ENCODE measurements around the gene FADS1. TPM values are rescaled to one million over a fixed set of nuclear protein-coding genes. Genes with fewer than 3 reads are reported as not detected.

The FADS1 gene
- total and polyA plus RNA-seq, 4 donors = 11.8 to 61.1 (median 32.0) TPM

- no peaks in the 10 kb centered on the region for H3K4me1 ChIP-seq (ENCODE audit: control insufficient read depth in 1 of 2, insufficient read depth in 2 of 2, low read length in 2 of 2)
- intact Hi-C loops (cut with DNase I) = loop anchor here (2.0 to 10.0 kb wide), 9 partner anchors 76 to 519 kb away; partner anchors contain the start of gene INCENP (in 1 of the 2)
- 91% methylated on average over 18 of the region's 18 CpGs for WGBS, 2 donors
These were observed 20.8 kb downstream of the FADS1 start for GRCh38 chr11:61795876-61796526.

GRCh38 chr11:61795459-61795858, 21.3 kb downstream of the FADS1 start:
- intact Hi-C loops (cut with DNase I) = loop anchor here (5.0 to 10.0 kb wide), 8 partner anchors 77 to 519 kb away; partner anchors contain the start of gene INCENP (in 1 of the 2)
- H3K36me3 ChIP-seq (ENCODE audit: control insufficient read depth in 1 of 2, insufficient read depth in 2 of 2, low read length in 1 of 2) = no peaks in the 10 kb centered on the region
- H3K27me3 ChIP-seq (ENCODE audit: control insufficient read depth in 1 of 2, insufficient read depth in 2 of 2, low read length in 1 of 2) = no peaks in the 10 kb centered on the region
- no peak for ATAC-seq (ENCODE audit: low FRiP score)
- DNase-seq = peak in 1 of 2 donors; percentile 45
- WGBS, 2 donors = 86 to 89% methylated on average over 12 of the region's 12 CpGs
- H3K27ac ChIP-seq (ENCODE audit: low read depth in 1 of 2, low read length in 2 of 2) = no peak overlapping the region
- H3K9me3 ChIP-seq (ENCODE audit: control insufficient read depth, low read length) = no peaks in the 10 kb centered on the region
- no peak overlapping the region for H3K4me3 ChIP-seq (ENCODE audit: low read length in 2 of 2)
- no peaks in the 10 kb centered on the region for H3K4me1 ChIP-seq (ENCODE audit: control insufficient read depth in 1 of 2, insufficient read depth in 2 of 2, low read length in 2 of 2)

More at GRCh38 chr11:61795876-61796526, 20.8 kb downstream of the FADS1 start:
- ATAC-seq (ENCODE audit: low FRiP score) (no peak), DNase-seq (peak; percentile 33 to 69)
- Histone ChIP-seq H3K27ac (ENCODE audit: low read depth in 1 of 2, low read length in 2 of 2) (no peak overlapping the region), H3K36me3 (ENCODE audit: control insufficient read depth in 1 of 2, insufficient read depth in 2 of 2, low read length in 1 of 2) (no peaks in the 10 kb centered on the region), H3K9me3 (ENCODE audit: control insufficient read depth, low read length) (no peaks in the 10 kb centered on the region), H3K27me3 (ENCODE audit: control insufficient read depth in 1 of 2, insufficient read depth in 2 of 2, low read length in 1 of 2) (no peaks in the 10 kb centered on the region), H3K4me3 (ENCODE audit: low read length in 2 of 2) (no peak overlapping the region)

GRCh38 chr11:61794579-61794978, 22.2 kb downstream of the FADS1 start:
- intact Hi-C loops (cut with DNase I) = loop anchor here (10.0 kb wide), 2 partner anchors 150 to 520 kb away; no protein-coding TSS in a partner anchor
- 87 to 88% methylated on average over 4 of the region's 4 CpGs for WGBS, 2 donors
- H3K9me3 ChIP-seq (ENCODE audit: control insufficient read depth, low read length) = no peaks in the 10 kb centered on the region
- H3K27ac ChIP-seq (ENCODE audit: low read depth in 1 of 2, low read length in 2 of 2) = no peak overlapping the region
- no peaks in the 10 kb centered on the region for H3K27me3 ChIP-seq (ENCODE audit: control insufficient read depth in 1 of 2, insufficient read depth in 2 of 2, low read length in 1 of 2)
- ATAC-seq (ENCODE audit: low FRiP score) (no peak), DNase-seq (peak in 1 of 2 donors; percentile 1)
- H3K4me3 ChIP-seq (ENCODE audit: low read length in 2 of 2) = no peak overlapping the region
- H3K36me3 ChIP-seq (ENCODE audit: control insufficient read depth in 1 of 2, insufficient read depth in 2 of 2, low read length in 1 of 2) = peaks cover 0 to under 1% of the 10 kb centered on the region in 2 donors
- no peaks in the 10 kb centered on the region for H3K4me1 ChIP-seq (ENCODE audit: control insufficient read depth in 1 of 2, insufficient read depth in 2 of 2, low read length in 2 of 2)

GRCh38 chr11:61793829-61794204, 23.0 kb downstream of the FADS1 start:
- Histone ChIP-seq H3K9me3 (ENCODE audit: control insufficient read depth, low read length) (no peaks in the 10 kb centered on the region), H3K4me3 (ENCODE audit: low read length in 2 of 2) (no peak overlapping the region), H3K27me3 (ENCODE audit: control insufficient read depth in 1 of 2, insufficient read depth in 2 of 2, low read length in 1 of 2) (no peaks in the 10 kb centered on the region), H3K4me1 (ENCODE audit: control insufficient read depth in 1 of 2, insufficient read depth in 2 of 2, low read length in 2 of 2) (no peaks in the 10 kb centered on the region), H3K27ac (ENCODE audit: low read depth in 1 of 2, low read length in 2 of 2) (no peak overlapping the region), H3K36me3 (ENCODE audit: control insufficient read depth in 1 of 2, insufficient read depth in 2 of 2, low read length in 1 of 2) (peaks cover 0 to 3% of the 10 kb centered on the region in 2 donors)
- DNase-seq = peak in 1 of 2 donors; percentile 23
- no peak for ATAC-seq (ENCODE audit: low FRiP score)
- 26 to 32% methylated on average over 3 of the region's 3 CpGs for WGBS, 2 donors
- intact Hi-C loops (cut with DNase I) = loop anchor here (10.0 kb wide), 2 partner anchors 151 to 521 kb away; no protein-coding TSS in a partner anchor

- intact Hi-C loops (cut with DNase I) = loop anchor here (10.0 kb wide), 2 partner anchors 152 to 522 kb away; no protein-coding TSS in a partner anchor
- Histone ChIP-seq H3K4me1 (ENCODE audit: control insufficient read depth in 1 of 2, insufficient read depth in 2 of 2, low read length in 2 of 2) (no peaks in the 10 kb centered on the region), H3K27ac (ENCODE audit: low read depth in 1 of 2, low read length in 2 of 2) (no peak overlapping the region), H3K27me3 (ENCODE audit: control insufficient read depth in 1 of 2, insufficient read depth in 2 of 2, low read length in 1 of 2) (no peaks in the 10 kb centered on the region), H3K9me3 (ENCODE audit: control insufficient read depth, low read length) (no peaks in the 10 kb centered on the region), H3K36me3 (ENCODE audit: control insufficient read depth in 1 of 2, insufficient read depth in 2 of 2, low read length in 1 of 2) (peaks cover 0 to 3% of the 10 kb centered on the region in 2 donors), H3K4me3 (ENCODE audit: low read length in 2 of 2) (peak overlapping the region; percentile 53 to 65)
- DNase-seq = no peak
- no peak for ATAC-seq (ENCODE audit: low FRiP score)
- WGBS, 2 donors = 3 to 4% methylated on average over 29 of the region's 29 CpGs
These were observed 23.5 kb downstream of the FADS1 start for GRCh38 chr11:61793083-61793828.

GRCh38 chr11:61792310-61793082, 24.3 kb downstream of the FADS1 start, which contains the start of the genes FEN1 and TMEM258:
Gene FEN1, plus strand, starts transcription at chr11:61792911. Its CDS starts 2,451 bp downstream, at chr11:61795362.
Gene TMEM258, minus strand, starts transcription at chr11:61792599. Its CDS starts 41 bp downstream, at chr11:61792558.
- DNase-seq (peak; percentile 94 to 96), ATAC-seq (ENCODE audit: low FRiP score) (peak; percentile 96)
- peaks cover 0 to 3% of the 10 kb centered on the region in 2 donors for H3K36me3 ChIP-seq (ENCODE audit: control insufficient read depth in 1 of 2, insufficient read depth in 2 of 2, low read length in 1 of 2)
- no peaks in the 10 kb centered on the region for H3K27me3 ChIP-seq (ENCODE audit: control insufficient read depth in 1 of 2, insufficient read depth in 2 of 2, low read length in 1 of 2)
- intact Hi-C loops (cut with DNase I) = loop anchor here (10.0 kb wide), 2 partner anchors 152 to 522 kb away; no protein-coding TSS in a partner anchor
- 0% methylated on average over 61 of the region's 61 CpGs for WGBS, 2 donors
- H3K9me3 ChIP-seq (ENCODE audit: control insufficient read depth, low read length) = no peaks in the 10 kb centered on the region
- peak within 1 kb of the TSS; percentile 65 to 82 for H3K4me3 ChIP-seq (ENCODE audit: low read length in 2 of 2)
- H3K27ac ChIP-seq (ENCODE audit: low read depth in 1 of 2, low read length in 2 of 2) = peak within 1 kb of the TSS in 1 of 2 donors; percentile 98
- no peaks in the 10 kb centered on the region for H3K4me1 ChIP-seq (ENCODE audit: control insufficient read depth in 1 of 2, insufficient read depth in 2 of 2, low read length in 2 of 2)

- peak overlapping the region; percentile 65 to 82 for H3K4me3 ChIP-seq (ENCODE audit: low read length in 2 of 2)
- H3K27me3 ChIP-seq (ENCODE audit: control insufficient read depth in 1 of 2, insufficient read depth in 2 of 2, low read length in 1 of 2) = no peaks in the 10 kb centered on the region
- ATAC-seq (ENCODE audit: low FRiP score) = peak; percentile 63
- H3K4me1 ChIP-seq (ENCODE audit: control insufficient read depth in 1 of 2, insufficient read depth in 2 of 2, low read length in 2 of 2) = no peaks in the 10 kb centered on the region
- peak overlapping the region in 1 of 2 donors; percentile 98 for H3K27ac ChIP-seq (ENCODE audit: low read depth in 1 of 2, low read length in 2 of 2)
- peaks cover 0 to 5% of the 10 kb centered on the region in 2 donors for H3K36me3 ChIP-seq (ENCODE audit: control insufficient read depth in 1 of 2, insufficient read depth in 2 of 2, low read length in 1 of 2)
- intact Hi-C loops (cut with DNase I) = loop anchor here (10.0 kb wide), 2 partner anchors 153 to 523 kb away; no protein-coding TSS in a partner anchor
- WGBS, 2 donors = 3 to 5% methylated on average over 14 of the region's 14 CpGs
- no peaks in the 10 kb centered on the region for H3K9me3 ChIP-seq (ENCODE audit: control insufficient read depth, low read length)
- peak; percentile 75 to 88 for DNase-seq
These were observed 25.0 kb downstream of the FADS1 start for GRCh38 chr11:61791737-61792309.
